ENCODE data around the gene LTA4H. TPM values are rescaled to one million over a fixed set of nuclear protein-coding genes. Genes with fewer than 3 reads are reported as not detected.

LTA4H gene
- total and polyA plus RNA-seq, 2 of the 4 experiments (the other 2 are of a cell fraction) = 41.0 to 43.3 TPM

DNA sequence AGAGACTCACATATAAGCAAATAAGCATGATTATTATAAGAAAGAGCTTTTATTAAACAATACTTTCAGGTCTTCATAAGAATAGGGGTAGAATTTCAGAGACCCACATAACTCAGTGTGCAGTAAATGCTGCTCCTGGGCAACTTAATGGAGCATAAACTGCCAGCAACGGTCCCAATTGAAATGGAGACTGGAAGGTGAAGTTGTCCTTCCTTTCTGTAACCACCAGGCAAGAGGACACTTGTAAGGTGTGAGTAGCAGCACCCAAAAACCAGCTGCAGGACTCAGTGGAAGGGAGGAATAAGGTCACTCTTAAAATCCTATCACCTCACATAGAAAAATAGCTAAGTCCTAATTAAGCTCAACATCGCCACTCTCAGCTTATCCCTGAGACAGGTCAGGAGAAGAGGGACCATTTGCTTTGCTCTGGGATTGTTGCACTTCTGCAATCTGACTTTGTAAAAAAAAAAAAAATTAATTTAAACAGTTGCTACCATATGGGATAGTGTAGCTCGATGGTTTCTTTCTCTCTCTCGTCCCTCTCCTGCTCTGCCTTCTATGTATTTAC is 22.7 kb upstream of the LTA4H start:
- ChIA-PET CTCF (interaction anchor here (0.6 to 1.4 kb wide), 2 partner anchors 10 to 343 kb away, joined by 3 to 4 read pairs; no protein-coding TSS in a partner anchor), POLR2A (ENCODE audit: unreplicated experiment) (no interaction called here)
- Histone ChIP-seq H3K36me3 (ENCODE audit: control insufficient read depth, insufficient read depth, low read length) (no peaks in the 10 kb centered on the region), H2AK5ac (ENCODE audit: low read depth, low read length) (no peak overlapping the region), H2AK9ac (replicated peaks; ENCODE audit: low read depth, low read length, poor library complexity) (no peak overlapping the region), H2BK5ac (ENCODE audit: low read depth, low read length, poor library complexity, severe bottlenecking) (no peak overlapping the region), H3K9ac (ENCODE audit: low read depth, low read length) (no peak overlapping the region), H3K4me3 (ENCODE audit: insufficient read depth, low read depth, low read length) (no peak overlapping the region), H2BK20ac (ENCODE audit: low read depth, low read length) (no peak overlapping the region), H3K23ac (ENCODE audit: low read depth, low read length) (no peak overlapping the region), H3K4me2 (ENCODE audit: low read depth, low read length) (no peak overlapping the region), H3K9me3 (ENCODE audit: control insufficient read depth, insufficient read depth, low read length) (peaks cover 4% of the 10 kb centered on the region), H3K79me1 (ENCODE audit: low read depth in 1 of 2, low read length in 2 of 2) (no peaks in the 10 kb centered on the region), H3K4me1 (ENCODE audit: control insufficient read depth, insufficient read depth, low read length) (no peaks in the 10 kb centered on the region), H2BK15ac (ENCODE audit: low read depth, low read length) (no peak overlapping the region), H3K14ac (replicated peaks; ENCODE audit: low read depth, low read length) (no peak overlapping the region), H3K27me3 (ENCODE audit: control insufficient read depth, insufficient read depth, low read length) (no peaks in the 10 kb centered on the region), H4K20me1 (ENCODE audit: insufficient read depth, low read length) (no peaks in the 10 kb centered on the region), H2AFZ (replicated peaks; ENCODE audit: low read length, poor library complexity) (no peak overlapping the region), H2BK120ac (ENCODE audit: low read depth, low read length) (no peak overlapping the region), H3K56ac (ENCODE audit: extremely low read depth, insufficient read depth, low read length) (no peak overlapping the region), H4K91ac (ENCODE audit: insufficient read depth, low read depth, low read length) (no peak overlapping the region), H4K8ac (ENCODE audit: low read depth in 2 of 2, low read length in 2 of 2) (no peak overlapping the region), H3K18ac (ENCODE audit: low read depth, low read length) (no peak overlapping the region), H3K27ac (ENCODE audit: insufficient read depth, low read length) (no peak overlapping the region), H4K5ac (ENCODE audit: low read depth, low read length) (no peak overlapping the region), H3K9me1 (ENCODE audit: insufficient read depth, low read length) (no peaks in the 10 kb centered on the region), H3K4ac (ENCODE audit: low read depth, low read length) (no peak overlapping the region)
- in situ Hi-C loops (cut with MboI; ENCODE audit: low sequenced_read_pairs) = no loop called here
- BruUV-seq (replicated peaks) = no TSS peak
- ATAC-seq (ENCODE audit: low read depth) (no peak), DNase-seq (no peak)
- intact Hi-C loops (cut with micrococcal nuclease) = no loop called here
- TF ChIP-seq MAZ (IDR thresholded peaks at IDR 0.05; ENCODE audit: borderline replicate concordance, low read depth, low read length) = no peak
- TF ChIP-seq MAFK (IDR thresholded peaks at IDR 0.05; ENCODE audit: low read depth, low read length) = no peak
- no peak for TF ChIP-seq CHD1 (IDR thresholded peaks at IDR 0.05; ENCODE audit: low read depth, low read length)
- TF ChIP-seq RAD21 (IDR thresholded peaks at IDR 0.05; ENCODE audit: low read length) = no peak
- no peak for TF ChIP-seq CEBPB (IDR thresholded peaks at IDR 0.05; ENCODE audit: low read depth, low read length)
- no CpG with 5 or more reads among the region's 4 CpGs for WGBS, 2 experiments (ENCODE audit: extremely low coverage in 2 of 2, insufficient read length in 1 of 2)
- dilution Hi-C loops (cut with HindIII; ENCODE audit: low sequenced_read_pairs, unreplicated experiment) = no loop called here

Data from IMR-90 (cell line).